ENCODE data around the gene CEP76. TPM values are rescaled to one million over a fixed set of nuclear protein-coding genes. Genes with fewer than 3 reads are reported as not detected.

The CEP76 gene
- 10 to 100 TPM; 12.0 to 14.7 TPM for total RNA-seq

- ATAC-seq (replicated peaks): peak; percentile 87
- Mint-ChIP-seq H3K4me1 (peaks cover 35% of the 10 kb centered on the region), H3K36me3 (ENCODE audit: low read depth) (peaks cover 71% of the 10 kb centered on the region)
Observed at GRCh38 chr18:12702221-12703095, at the start of gene CEP76, which contains the start of gene PSMG2. Gene CEP76, minus strand, starts transcription at chr18:12702723. Its CDS starts 175 bp downstream, at chr18:12702548. Gene PSMG2, plus strand, starts transcription at chr18:12703042. Its CDS starts 66 bp downstream, at chr18:12703108.

GRCh38 chr18:12751891-12752290, 49.4 kb upstream of the CEP76 start:
- no peaks in the 10 kb centered on the region for H3K9me3 Mint-ChIP-seq
- no peak for ATAC-seq (replicated peaks)
- no peaks in the 10 kb centered on the region for H3K27me3 Mint-ChIP-seq
- H3K36me3 Mint-ChIP-seq (ENCODE audit: low read depth): no peaks in the 10 kb centered on the region
- no peak overlapping the region for H3K27ac Mint-ChIP-seq
- H3K4me3 Mint-ChIP-seq: no peak overlapping the region
- H3K4me1 Mint-ChIP-seq: no peaks in the 10 kb centered on the region

More at GRCh38 chr18:12702221-12703095, at the start of gene CEP76, which contains the start of gene PSMG2:
- Mint-ChIP-seq H3K27me3 (no peaks in the 10 kb centered on the region), H3K4me3 (peak within 1 kb of the TSS; percentile 87), H3K9me3 (no peaks in the 10 kb centered on the region), H3K27ac (peak within 1 kb of the TSS; percentile 86)

GRCh38 chr18:12751503-12751884, 49.0 kb upstream of the CEP76 start:
- H3K4me1 Mint-ChIP-seq: no peaks in the 10 kb centered on the region
- no peaks in the 10 kb centered on the region for H3K9me3 Mint-ChIP-seq

GRCh38 chr18:12750715-12751502, 48.4 kb upstream of the CEP76 start:
- no peaks in the 10 kb centered on the region for H3K9me3 Mint-ChIP-seq
- no peaks in the 10 kb centered on the region for H3K36me3 Mint-ChIP-seq (ENCODE audit: low read depth)
- H3K27me3 Mint-ChIP-seq: no peaks in the 10 kb centered on the region
- H3K27ac Mint-ChIP-seq: no peak overlapping the region
- ATAC-seq (replicated peaks): no peak
- no peaks in the 10 kb centered on the region for H3K4me1 Mint-ChIP-seq
- no peak overlapping the region for H3K4me3 Mint-ChIP-seq

More at GRCh38 chr18:12751503-12751884, 49.0 kb upstream of the CEP76 start:
- Mint-ChIP-seq H3K27ac (no peak overlapping the region), H3K36me3 (ENCODE audit: low read depth) (no peaks in the 10 kb centered on the region), H3K4me3 (no peak overlapping the region), H3K27me3 (no peaks in the 10 kb centered on the region)
- no peak for ATAC-seq (replicated peaks)

- ATAC-seq (replicated peaks): peak; percentile 28
- Mint-ChIP-seq H3K4me3 (no peak overlapping the region), H3K27me3 (no peaks in the 10 kb centered on the region), H3K27ac (no peak overlapping the region), H3K36me3 (ENCODE audit: low read depth) (no peaks in the 10 kb centered on the region), H3K9me3 (no peaks in the 10 kb centered on the region), H3K4me1 (no peaks in the 10 kb centered on the region)
Observed at GRCh38 chr18:12750076-12750714, 47.7 kb upstream of the CEP76 start.

GRCh38 chr18:12749121-12749520, 46.6 kb upstream of the CEP76 start:
- H3K4me1 Mint-ChIP-seq: no peaks in the 10 kb centered on the region

GRCh38 chr18:12748671-12749070, 46.1 kb upstream of the CEP76 start:
- no peaks in the 10 kb centered on the region for H3K36me3 Mint-ChIP-seq (ENCODE audit: low read depth)
- H3K27me3 Mint-ChIP-seq: no peaks in the 10 kb centered on the region
- H3K4me1 Mint-ChIP-seq: no peaks in the 10 kb centered on the region
- no peaks in the 10 kb centered on the region for H3K9me3 Mint-ChIP-seq
- ATAC-seq (replicated peaks): no peak
- no peak overlapping the region for H3K4me3 Mint-ChIP-seq
- no peak overlapping the region for H3K27ac Mint-ChIP-seq

More at GRCh38 chr18:12749121-12749520, 46.6 kb upstream of the CEP76 start:
- H3K9me3 Mint-ChIP-seq: no peaks in the 10 kb centered on the region
- H3K27ac Mint-ChIP-seq: no peak overlapping the region
- no peak overlapping the region for H3K4me3 Mint-ChIP-seq
- ATAC-seq (replicated peaks): no peak
- no peaks in the 10 kb centered on the region for H3K27me3 Mint-ChIP-seq
- no peaks in the 10 kb centered on the region for H3K36me3 Mint-ChIP-seq (ENCODE audit: low read depth)

GRCh38 chr18:12747530-12748315, 45.2 kb upstream of the CEP76 start:
- Mint-ChIP-seq H3K4me3 (no peak overlapping the region), H3K27ac (no peak overlapping the region), H3K4me1 (no peaks in the 10 kb centered on the region), H3K36me3 (ENCODE audit: low read depth) (no peaks in the 10 kb centered on the region), H3K9me3 (no peaks in the 10 kb centered on the region), H3K27me3 (no peaks in the 10 kb centered on the region)
- no peak for ATAC-seq (replicated peaks)

- no peak for ATAC-seq (replicated peaks)
- Mint-ChIP-seq H3K4me3 (no peak overlapping the region), H3K4me1 (no peaks in the 10 kb centered on the region), H3K9me3 (no peaks in the 10 kb centered on the region), H3K27ac (no peak overlapping the region), H3K27me3 (no peaks in the 10 kb centered on the region), H3K36me3 (ENCODE audit: low read depth) (no peaks in the 10 kb centered on the region)
Observed at GRCh38 chr18:12745095-12745795, 42.7 kb upstream of the CEP76 start.

- ATAC-seq (replicated peaks): peak; percentile 66
- no peak overlapping the region for H3K27ac Mint-ChIP-seq
- no peaks in the 10 kb centered on the region for H3K36me3 Mint-ChIP-seq (ENCODE audit: low read depth)
- H3K9me3 Mint-ChIP-seq: no peaks in the 10 kb centered on the region
- no peaks in the 10 kb centered on the region for H3K27me3 Mint-ChIP-seq
- H3K4me3 Mint-ChIP-seq: no peak overlapping the region
- no peaks in the 10 kb centered on the region for H3K4me1 Mint-ChIP-seq
Observed at GRCh38 chr18:12744103-12744502, 41.6 kb upstream of the CEP76 start.

GRCh38 chr18:12742453-12742852, 39.9 kb upstream of the CEP76 start:
- no peak for ATAC-seq (replicated peaks)
- H3K9me3 Mint-ChIP-seq: no peaks in the 10 kb centered on the region
- no peak overlapping the region for H3K4me3 Mint-ChIP-seq
- H3K27ac Mint-ChIP-seq: no peak overlapping the region
- no peaks in the 10 kb centered on the region for H3K27me3 Mint-ChIP-seq
- no peaks in the 10 kb centered on the region for H3K36me3 Mint-ChIP-seq (ENCODE audit: low read depth)
- H3K4me1 Mint-ChIP-seq: no peaks in the 10 kb centered on the region

GRCh38 chr18:12741351-12741750, 38.8 kb upstream of the CEP76 start:
- no peaks in the 10 kb centered on the region for H3K4me1 Mint-ChIP-seq
- no peaks in the 10 kb centered on the region for H3K27me3 Mint-ChIP-seq
- no peak overlapping the region for H3K27ac Mint-ChIP-seq
- no peaks in the 10 kb centered on the region for H3K36me3 Mint-ChIP-seq (ENCODE audit: low read depth)
- H3K4me3 Mint-ChIP-seq: no peak overlapping the region
- peak; percentile 37 for ATAC-seq (replicated peaks)
- no peaks in the 10 kb centered on the region for H3K9me3 Mint-ChIP-seq

- H3K27ac Mint-ChIP-seq: no peak overlapping the region
- ATAC-seq (replicated peaks): no peak
Observed at GRCh38 chr18:12737243-12737902, 34.9 kb upstream of the CEP76 start.

More at GRCh38 chr18:12737243-12737902, 34.9 kb upstream of the CEP76 start:
- H3K4me1 Mint-ChIP-seq: no peaks in the 10 kb centered on the region
- H3K27me3 Mint-ChIP-seq: no peaks in the 10 kb centered on the region
- no peaks in the 10 kb centered on the region for H3K9me3 Mint-ChIP-seq
- H3K4me3 Mint-ChIP-seq: no peak overlapping the region
- no peaks in the 10 kb centered on the region for H3K36me3 Mint-ChIP-seq (ENCODE audit: low read depth)
